LNCAP (cell line): Measurements from ENCODE around the gene RASSF5.

Experiments used
- TF ChIP-seq, protein P1 (sequence below): fragments of 450-650 bp; IDR thresholded peaks from 2 replicates; pipeline ENCODE4 v1.5.1; 2017; ENCODE audit warnings: mild to moderate bottlenecking

RASSF5 gene

DNA sequence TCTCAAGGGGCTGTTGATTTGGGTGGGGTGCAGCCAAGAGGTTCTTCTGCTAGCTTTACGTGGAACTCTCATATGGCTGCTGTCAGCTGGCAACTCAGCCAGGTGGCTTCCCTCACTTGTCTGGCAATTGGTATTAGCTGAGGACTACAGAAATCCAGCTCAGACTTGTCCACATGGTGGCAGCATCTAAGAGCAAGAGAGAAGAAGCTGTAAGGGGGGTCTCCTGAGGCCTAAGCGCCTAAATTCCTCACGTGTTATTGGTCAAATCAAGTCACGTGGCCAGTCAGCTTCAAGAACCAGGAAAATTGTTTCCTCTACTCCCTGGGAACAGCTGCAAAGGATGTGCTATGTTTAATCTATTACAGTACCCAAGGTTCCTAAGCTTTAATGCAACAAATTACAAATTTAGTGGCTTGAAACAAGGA is 123.8 kb downstream of the RASSF5 start:
- TF ChIP-seq, protein P1, sequence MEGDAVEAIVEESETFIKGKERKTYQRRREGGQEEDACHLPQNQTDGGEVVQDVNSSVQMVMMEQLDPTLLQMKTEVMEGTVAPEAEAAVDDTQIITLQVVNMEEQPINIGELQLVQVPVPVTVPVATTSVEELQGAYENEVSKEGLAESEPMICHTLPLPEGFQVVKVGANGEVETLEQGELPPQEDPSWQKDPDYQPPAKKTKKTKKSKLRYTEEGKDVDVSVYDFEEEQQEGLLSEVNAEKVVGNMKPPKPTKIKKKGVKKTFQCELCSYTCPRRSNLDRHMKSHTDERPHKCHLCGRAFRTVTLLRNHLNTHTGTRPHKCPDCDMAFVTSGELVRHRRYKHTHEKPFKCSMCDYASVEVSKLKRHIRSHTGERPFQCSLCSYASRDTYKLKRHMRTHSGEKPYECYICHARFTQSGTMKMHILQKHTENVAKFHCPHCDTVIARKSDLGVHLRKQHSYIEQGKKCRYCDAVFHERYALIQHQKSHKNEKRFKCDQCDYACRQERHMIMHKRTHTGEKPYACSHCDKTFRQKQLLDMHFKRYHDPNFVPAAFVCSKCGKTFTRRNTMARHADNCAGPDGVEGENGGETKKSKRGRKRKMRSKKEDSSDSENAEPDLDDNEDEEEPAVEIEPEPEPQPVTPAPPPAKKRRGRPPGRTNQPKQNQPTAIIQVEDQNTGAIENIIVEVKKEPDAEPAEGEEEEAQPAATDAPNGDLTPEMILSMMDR, result peak; percentile 44

DNA sequence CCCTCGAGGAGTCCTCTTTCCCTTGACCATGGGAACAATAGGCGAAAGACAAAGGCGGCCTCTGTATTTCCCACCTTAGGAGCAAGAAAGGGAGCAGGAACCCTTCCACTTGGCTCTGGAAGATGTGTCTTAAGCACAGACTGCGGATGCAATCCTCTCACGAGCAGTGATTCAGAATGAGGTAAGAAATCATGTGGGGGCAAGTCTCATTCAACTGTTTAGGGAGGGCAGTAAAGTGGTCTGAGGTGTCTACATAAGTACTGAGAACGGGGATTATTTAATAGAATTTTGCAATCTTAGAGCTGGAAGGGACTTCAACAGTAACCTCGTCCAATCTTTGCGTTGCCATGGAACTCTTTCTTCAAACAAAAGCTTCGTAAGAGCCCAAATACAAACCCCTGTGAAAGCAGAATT is 126.4 kb downstream of the RASSF5 start:
- TF ChIP-seq, protein P1, result no peak

DNA sequence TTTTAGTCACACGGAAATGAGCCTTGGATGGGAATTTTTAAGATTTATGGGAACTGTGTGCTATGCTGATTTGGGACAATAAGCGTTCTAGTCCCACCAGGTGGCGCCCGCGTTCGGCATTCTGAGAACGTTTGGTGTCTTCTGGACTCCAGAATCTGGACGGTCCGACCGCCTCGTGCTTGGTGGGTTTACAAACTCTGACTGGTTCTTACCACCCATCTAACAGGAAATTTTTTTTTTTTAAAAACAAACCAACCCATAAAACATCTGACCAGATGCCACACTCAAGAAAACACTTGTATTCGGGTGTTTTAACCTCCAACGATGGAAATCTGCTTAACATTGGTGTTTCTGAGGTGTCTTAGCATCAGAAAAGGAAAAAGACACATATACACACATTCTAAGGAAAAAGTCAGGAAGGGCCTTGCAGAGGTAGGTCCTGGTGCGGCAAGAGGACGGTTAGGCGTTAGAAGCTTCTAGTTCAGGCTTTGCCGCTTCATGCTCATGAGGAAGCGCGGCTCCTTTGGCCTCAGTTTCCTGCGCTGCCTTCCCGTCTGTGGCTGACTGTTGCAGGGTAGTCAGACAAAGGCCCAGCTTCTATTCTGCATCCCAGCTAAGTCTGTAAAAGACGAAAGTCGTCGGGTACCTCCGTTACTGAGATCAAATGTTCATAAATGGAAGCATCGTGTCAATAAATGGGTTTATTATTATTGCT is 127.2 kb downstream of the RASSF5 start:
- TF ChIP-seq, protein P1, result peak; percentile 91

DNA sequence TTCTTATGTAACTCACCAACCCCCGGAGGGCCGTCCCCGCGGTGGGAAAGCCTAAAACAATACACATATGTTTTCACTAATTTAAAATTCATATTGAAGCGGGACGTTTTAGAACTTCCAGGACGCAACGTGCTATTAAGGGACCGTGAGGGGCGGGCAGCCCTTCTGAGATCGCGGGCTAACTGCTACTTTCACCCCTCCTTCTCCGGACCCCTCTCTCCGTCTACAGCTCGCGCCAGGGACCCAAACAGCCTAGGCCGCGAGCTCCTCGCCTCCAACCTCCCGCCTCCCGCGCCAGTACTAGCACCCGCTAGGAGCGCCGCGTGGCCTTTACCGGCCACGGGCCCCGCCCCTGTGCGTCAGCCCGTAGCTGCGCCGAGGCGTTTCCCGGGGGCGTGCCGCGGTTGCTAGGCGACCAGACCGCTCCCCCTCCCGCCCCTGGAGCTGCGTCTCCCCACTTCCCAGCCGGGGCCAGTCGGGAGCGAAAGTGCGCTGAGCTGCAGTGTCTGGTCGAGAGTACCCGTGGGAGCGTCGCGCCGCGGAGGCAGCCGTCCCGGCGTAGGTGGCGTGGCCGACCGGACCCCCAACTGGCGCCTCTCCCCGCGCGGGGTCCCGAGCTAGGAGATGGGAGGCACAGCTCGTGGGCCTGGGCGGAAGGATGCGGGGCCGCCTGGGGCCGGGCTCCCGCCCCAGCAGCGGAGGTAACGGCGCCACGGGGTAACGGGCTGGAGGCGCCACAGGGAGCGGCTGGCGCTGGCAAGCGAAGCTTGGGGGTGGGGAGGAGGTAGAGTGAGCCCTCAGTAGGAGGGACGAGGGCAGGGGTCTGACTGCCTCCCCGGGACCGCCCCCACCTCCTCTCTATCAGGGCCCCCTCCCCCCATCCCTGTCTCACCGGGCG is 128.0 kb downstream of the RASSF5 start, which contains the start of gene DYRK3:
Gene DYRK3, plus strand, starts transcription at position 457 of the 898 bp plus-strand sequence. Its CDS starts 168 bp downstream, at position 625.
- TF ChIP-seq, protein P1, result no peak

DNA sequence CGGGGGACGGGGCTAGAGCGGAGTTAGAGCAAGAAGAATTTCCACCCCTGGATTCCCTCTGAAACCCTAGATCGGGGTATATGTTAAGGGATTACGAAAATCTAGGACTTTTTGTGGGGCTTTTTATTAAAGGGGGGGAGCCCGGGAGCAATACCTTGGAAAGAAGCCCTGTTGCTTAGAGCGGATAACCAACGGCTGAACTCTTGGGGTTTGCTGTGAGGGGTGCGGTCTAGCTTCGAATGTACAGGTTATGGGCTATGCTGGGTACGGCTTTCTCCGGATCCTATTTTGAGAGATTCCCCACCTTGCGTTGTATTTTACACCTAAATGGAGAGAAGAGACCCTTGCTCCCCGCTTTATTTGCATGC is 128.6 kb downstream of the RASSF5 start:
- TF ChIP-seq, protein P1, result no peak

DNA sequence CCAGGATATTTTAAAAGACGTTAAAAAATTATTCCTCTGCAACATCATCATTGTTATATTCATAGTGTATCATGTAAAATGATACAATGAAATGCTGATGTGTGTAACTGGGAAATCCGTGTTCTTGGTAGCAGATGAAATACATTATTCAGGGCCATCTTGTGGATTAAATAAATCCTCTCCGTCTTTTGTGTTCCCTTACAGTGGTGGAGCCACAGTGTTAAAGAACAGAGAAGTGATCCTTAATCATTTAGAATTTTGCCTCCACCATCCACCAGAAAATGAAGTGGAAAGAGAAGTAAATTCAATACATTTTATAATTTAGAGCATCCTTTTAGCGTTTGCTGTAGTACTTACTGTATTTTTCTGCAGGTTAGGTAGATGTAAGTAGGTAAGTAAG is 129.3 kb downstream of the RASSF5 start:
- TF ChIP-seq, protein P1, result no peak

DNA sequence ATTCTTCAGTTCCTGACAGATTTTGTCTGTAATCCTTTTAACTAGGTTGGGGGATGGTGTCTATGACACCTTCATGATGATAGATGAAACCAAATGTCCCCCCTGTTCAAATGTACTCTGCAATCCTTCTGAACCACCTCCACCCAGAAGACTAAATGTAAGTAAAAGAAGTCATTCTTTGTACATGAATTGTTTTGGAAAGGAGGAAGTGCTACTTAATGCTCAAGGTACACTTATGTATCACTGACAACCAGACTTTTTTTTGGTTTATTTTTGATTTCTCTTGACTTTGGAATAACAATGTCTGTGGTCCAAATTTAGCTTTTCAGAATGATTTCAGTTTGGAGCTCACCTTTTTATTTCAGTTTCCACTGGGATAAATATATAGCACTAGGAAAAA is 130.3 kb downstream of the RASSF5 start:
- TF ChIP-seq, protein P1, result no peak
